HCT116 (cell line): ENCODE results near the gene VSTM2B. TPM values are rescaled to one million over a fixed set of nuclear protein-coding genes. Genes with fewer than 3 reads are reported as not detected.

Experiments
- ATAC-seq: fragments of 200-7000 bp; cut with Tn5 transposase; 2 replicates; pipeline ENCODE4 v1.9.1; 2020; ENCODE audit warnings: mild to moderate bottlenecking, moderate library complexity
- BruUV-seq: library from RNA; stranded (reverse); fragments of 400-500 nt; replicated peaks from 2 replicates; lab custom pipeline; 2021; lab: Mats Ljungman, UMichigan
- CTCF ChIA-PET: fragments of 300-600 bp; sonication (Branson Sonifier 250); formaldehyde crosslinking; loops from one replicate; lab custom pipeline; 2021; ENCODE audit warnings: antibody characterized with exemption; lab: Charles Lee
- POLR2A ChIA-PET: fragments of 300-600, 350-600 bp; sonication (Branson Sonifier 250); formaldehyde crosslinking; loops from one replicate; lab custom pipeline; 2021; ENCODE audit warnings: antibody characterized with exemption; lab: Charles Lee
- RAD21 ChIA-PET, 2 experiments: fragments of 300-600 bp; sonication (Branson Sonifier 250); formaldehyde crosslinking; loops; one replicate each; lab custom pipeline; 2023; ENCODE audit warnings: low total read pairs in 2 of 2; ENCODE audit not compliant: uncharacterized antibody in 2 of 2, unreplicated experiment in 2 of 2, low non-redundant PET in 1 of 2; lab: Charles Lee
- DNase-seq: peaks from one replicate; pipeline ENCODE4 v3.0.0-alpha.2; 2010; ENCODE audit warnings: low read depth, low spot score
- H2AFZ ChIP-seq: fragments of 200-600 bp; shearing (Covaris generic), sonication (generic); 2 replicates; pipeline ENCODE4 v1.6.1; 2017; ENCODE audit warnings: low read depth, mixed run types, mixed read lengths, antibody characterized with exemption, low read length; ENCODE audit not compliant: poor library complexity, severe bottlenecking
- H3K27ac ChIP-seq: 2 replicates; pipeline ENCODE4 v1.5.1; 2012; ENCODE audit warnings: low read depth, low read length
- H3K27me3 ChIP-seq: fragments of 200-600 bp; sonication (generic); 2 replicates; pipeline ENCODE4 v1.6.1; 2016; ENCODE audit warnings: mixed run types, low read length, mixed read lengths; ENCODE audit not compliant: insufficient read depth
- H3K36me3 ChIP-seq, 2 experiments: fragments of 200-500 bp in 1 of 2; fragments of 200-600 bp in 1 of 2; sonication (Bioruptor generic) in 1 of 2; sonication (generic) in 1 of 2; 2 replicates each; pipeline versions ENCODE4 v1.5.1 to v1.6.1; 2014 to 2016; ENCODE audit warnings: low read length in 2 of 2, inconsistent platforms in 1 of 2, mixed read lengths in 1 of 2, mixed run types in 1 of 2; ENCODE audit not compliant: insufficient read depth in 2 of 2, control insufficient read depth in 1 of 2
- H3K4me1 ChIP-seq, 2 experiments: fragments of 200-600 bp in 1 of 2; sonication (generic) in 1 of 2; 2 replicates each; pipeline versions ENCODE4 v1.5.1 to v1.6.1; 2012 to 2017; ENCODE audit warnings: low read length in 2 of 2, inconsistent platforms in 1 of 2, mild to moderate bottlenecking in 1 of 2, mixed read lengths in 1 of 2, mixed run types in 1 of 2, moderate library complexity in 1 of 2; ENCODE audit not compliant: insufficient read depth in 2 of 2, control insufficient read depth in 1 of 2
- H3K4me2 ChIP-seq: fragments of 200-600 bp; sonication (generic); 2 replicates; pipeline ENCODE4 v1.6.1; 2017; ENCODE audit warnings: mixed run types, low read length, mixed read lengths
- H3K4me3 ChIP-seq, 2 experiments: fragments of 200-600 bp in 1 of 2; sonication (generic) in 1 of 2; replicated peaks in 1 of 2; 2 replicates each; pipeline ENCODE4 v1.5.1; 2011 to 2016; ENCODE audit warnings: low read length in 2 of 2, control low read depth in 1 of 2, low read depth in 1 of 2, mild to moderate bottlenecking in 1 of 2, mixed read lengths in 1 of 2, mixed run types in 1 of 2
- H3K79me2 ChIP-seq: fragments of 200-600 bp; sonication (generic); 2 replicates; pipeline ENCODE4 v1.6.1; 2017; ENCODE audit warnings: mild to moderate bottlenecking, mixed run types, low read length, moderate library complexity, mixed read lengths; ENCODE audit not compliant: insufficient read depth
- H3K9ac ChIP-seq: fragments of 200-600 bp; sonication (generic); 2 replicates; pipeline ENCODE4 v1.6.1; 2016; ENCODE audit warnings: low read length, mixed read lengths
- H3K9me2 ChIP-seq: fragments of 200-600 bp; sonication (generic), shearing (Covaris generic); 2 replicates; pipeline ENCODE4 v1.6.1; 2017; ENCODE audit warnings: mixed run types, mild to moderate bottlenecking, moderate library complexity; ENCODE audit not compliant: insufficient read depth
- H3K9me3 ChIP-seq, 2 experiments: fragments of 200-500 bp in 1 of 2; fragments of 200-600 bp in 1 of 2; sonication (Bioruptor generic) in 1 of 2; sonication (generic) in 1 of 2; 2 replicates each; pipeline ENCODE4 v1.6.1; 2014 to 2017; ENCODE audit warnings: low read length in 2 of 2, mixed read lengths in 2 of 2, inconsistent platforms in 1 of 2, low read depth in 1 of 2, mild to moderate bottlenecking in 1 of 2, mixed run types in 1 of 2, moderate library complexity in 1 of 2; ENCODE audit not compliant: control insufficient read depth in 1 of 2, insufficient read depth in 1 of 2
- H4K20me1 ChIP-seq: fragments of 200-600 bp; sonication (generic), shearing (Covaris generic); 2 replicates; pipeline ENCODE4 v1.6.1; 2017; ENCODE audit warnings: mixed run types, mild to moderate bottlenecking, moderate library complexity; ENCODE audit not compliant: insufficient read depth
- CEBPB ChIP-seq: IDR thresholded peaks from 2 replicates; pipeline ENCODE4 v1.6.1; 2012; ENCODE audit warnings: low read depth
- EGR1 ChIP-seq: IDR thresholded peaks from 2 replicates; pipeline ENCODE4 v1.6.1; 2012; ENCODE audit warnings: low read depth
- FOSL1 ChIP-seq: IDR thresholded peaks from 2 replicates; pipeline ENCODE4 v1.6.1; 2012; ENCODE audit warnings: low read depth
- JUND ChIP-seq: IDR thresholded peaks from 2 replicates; pipeline ENCODE4 v1.6.1; 2012
- POLR2AphosphoS5 ChIP-seq: IDR thresholded peaks from 2 replicates; pipeline ENCODE4 v1.6.1; 2011; ENCODE audit warnings: mild to moderate bottlenecking, low read depth, low read length, moderate library complexity
- RAD21 ChIP-seq: IDR thresholded peaks from 2 replicates; pipeline ENCODE4 v1.6.1; 2012; ENCODE audit warnings: low read depth, mild to moderate bottlenecking
- SIN3A ChIP-seq: IDR thresholded peaks from 2 replicates; pipeline ENCODE4 v1.6.1; 2012; ENCODE audit warnings: low read depth
- SP1 ChIP-seq: IDR thresholded peaks from 2 replicates; pipeline ENCODE4 v1.6.1; 2012; ENCODE audit warnings: low read depth
- SRF ChIP-seq: IDR thresholded peaks from 2 replicates; pipeline ENCODE4 v1.6.1; 2012; ENCODE audit warnings: low read depth
- TCF7L2 ChIP-seq: IDR thresholded peaks from 2 replicates; pipeline ENCODE4 v1.7.0; 2011; ENCODE audit warnings: borderline replicate concordance, inconsistent platforms; ENCODE audit not compliant: insufficient read depth, insufficient read length; ENCODE audit errors: extremely low read depth
- ZNF274 ChIP-seq: fragments of 200-500 bp; sonication (Bioruptor generic); IDR thresholded peaks from 2 replicates; pipeline ENCODE4 v1.6.1; 2014; ENCODE audit warnings: mild to moderate bottlenecking, low read depth, low read length, inconsistent platforms
- intact Hi-C: fragments of 100-400 bp; cut with micrococcal nuclease; formaldehyde crosslinking; loops from 2 replicates; pipeline ENCODE4 v1.10.0; 2022
- total RNA-seq: library from RNA; stranded (reverse); gene quantifications from one replicate; pipeline ENCODE4 v1.2.1, GENCODE V29; 2021; ENCODE audit not compliant: unreplicated experiment
- TF ChIP-seq, protein P1 (sequence below): IDR thresholded peaks from 2 replicates; pipeline ENCODE4 v1.6.1; 2012; ENCODE audit warnings: low read depth
- TF ChIP-seq, protein P2 (sequence below): IDR thresholded peaks from 2 replicates; pipeline ENCODE4 v1.6.1; 2011; ENCODE audit warnings: mild to moderate bottlenecking, low read length, moderate library complexity; ENCODE audit not compliant: insufficient replicate concordance; ENCODE audit errors: extremely low read depth

VSTM2B gene
- total RNA-seq, 1 experiment from 2014 or later = not detected

DNA sequence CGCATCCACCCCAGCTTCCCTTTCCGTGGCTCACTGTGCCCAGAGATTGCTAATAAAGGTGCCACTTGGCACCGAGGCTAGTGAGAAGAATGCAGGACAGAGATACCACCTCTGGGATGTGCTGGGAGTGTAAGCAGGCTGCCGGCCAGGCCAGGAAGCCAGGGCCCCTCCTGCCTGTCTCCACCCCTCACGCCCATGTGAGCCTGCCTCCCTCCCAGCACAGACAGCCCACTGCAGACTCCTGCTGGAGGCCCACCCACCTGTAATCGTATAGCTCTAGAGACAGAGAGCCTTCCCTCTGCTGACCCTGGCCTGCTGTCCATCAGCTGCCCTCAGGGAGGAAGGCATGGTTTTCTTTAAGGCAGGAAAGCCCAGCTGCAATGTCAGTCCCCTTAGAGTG, 13.9 kb downstream of the VSTM2B start:
- Histone ChIP-seq H3K9ac (no peak overlapping the region), H3K27me3 (peaks cover 7% of the 10 kb centered on the region; the same call in 1 of the 2 replicates), H3K4me3 (no peak overlapping the region), H3K4me1 (no peaks in the 10 kb centered on the region), H3K9me2 (no peaks in the 10 kb centered on the region), H3K4me2 (no peak overlapping the region), H4K20me1 (no peaks in the 10 kb centered on the region), H3K36me3 (no peaks in the 10 kb centered on the region), H3K9me3 (no peaks in the 10 kb centered on the region), H3K79me2 (no peaks in the 10 kb centered on the region), H2AFZ (no peak overlapping the region), H3K27ac (no peak overlapping the region)
- ChIA-PET POLR2A (no interaction called here), RAD21 (no interaction called here), CTCF (no interaction called here)
- intact Hi-C loops = no loop called here
- TF ChIP-seq POLR2AphosphoS5 (no peak), SRF (no peak), RAD21 (no peak), FOSL1 (no peak), SP1 (no peak), JUND (no peak), EGR1 (no peak), SIN3A (no peak), ZNF274 (no peak), CEBPB (no peak), TCF7L2 (no peak)
- TF ChIP-seq, protein P1, sequence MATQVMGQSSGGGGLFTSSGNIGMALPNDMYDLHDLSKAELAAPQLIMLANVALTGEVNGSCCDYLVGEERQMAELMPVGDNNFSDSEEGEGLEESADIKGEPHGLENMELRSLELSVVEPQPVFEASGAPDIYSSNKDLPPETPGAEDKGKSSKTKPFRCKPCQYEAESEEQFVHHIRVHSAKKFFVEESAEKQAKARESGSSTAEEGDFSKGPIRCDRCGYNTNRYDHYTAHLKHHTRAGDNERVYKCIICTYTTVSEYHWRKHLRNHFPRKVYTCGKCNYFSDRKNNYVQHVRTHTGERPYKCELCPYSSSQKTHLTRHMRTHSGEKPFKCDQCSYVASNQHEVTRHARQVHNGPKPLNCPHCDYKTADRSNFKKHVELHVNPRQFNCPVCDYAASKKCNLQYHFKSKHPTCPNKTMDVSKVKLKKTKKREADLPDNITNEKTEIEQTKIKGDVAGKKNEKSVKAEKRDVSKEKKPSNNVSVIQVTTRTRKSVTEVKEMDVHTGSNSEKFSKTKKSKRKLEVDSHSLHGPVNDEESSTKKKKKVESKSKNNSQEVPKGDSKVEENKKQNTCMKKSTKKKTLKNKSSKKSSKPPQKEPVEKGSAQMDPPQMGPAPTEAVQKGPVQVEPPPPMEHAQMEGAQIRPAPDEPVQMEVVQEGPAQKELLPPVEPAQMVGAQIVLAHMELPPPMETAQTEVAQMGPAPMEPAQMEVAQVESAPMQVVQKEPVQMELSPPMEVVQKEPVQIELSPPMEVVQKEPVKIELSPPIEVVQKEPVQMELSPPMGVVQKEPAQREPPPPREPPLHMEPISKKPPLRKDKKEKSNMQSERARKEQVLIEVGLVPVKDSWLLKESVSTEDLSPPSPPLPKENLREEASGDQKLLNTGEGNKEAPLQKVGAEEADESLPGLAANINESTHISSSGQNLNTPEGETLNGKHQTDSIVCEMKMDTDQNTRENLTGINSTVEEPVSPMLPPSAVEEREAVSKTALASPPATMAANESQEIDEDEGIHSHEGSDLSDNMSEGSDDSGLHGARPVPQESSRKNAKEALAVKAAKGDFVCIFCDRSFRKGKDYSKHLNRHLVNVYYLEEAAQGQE = no peak
- TF ChIP-seq, protein P2, sequence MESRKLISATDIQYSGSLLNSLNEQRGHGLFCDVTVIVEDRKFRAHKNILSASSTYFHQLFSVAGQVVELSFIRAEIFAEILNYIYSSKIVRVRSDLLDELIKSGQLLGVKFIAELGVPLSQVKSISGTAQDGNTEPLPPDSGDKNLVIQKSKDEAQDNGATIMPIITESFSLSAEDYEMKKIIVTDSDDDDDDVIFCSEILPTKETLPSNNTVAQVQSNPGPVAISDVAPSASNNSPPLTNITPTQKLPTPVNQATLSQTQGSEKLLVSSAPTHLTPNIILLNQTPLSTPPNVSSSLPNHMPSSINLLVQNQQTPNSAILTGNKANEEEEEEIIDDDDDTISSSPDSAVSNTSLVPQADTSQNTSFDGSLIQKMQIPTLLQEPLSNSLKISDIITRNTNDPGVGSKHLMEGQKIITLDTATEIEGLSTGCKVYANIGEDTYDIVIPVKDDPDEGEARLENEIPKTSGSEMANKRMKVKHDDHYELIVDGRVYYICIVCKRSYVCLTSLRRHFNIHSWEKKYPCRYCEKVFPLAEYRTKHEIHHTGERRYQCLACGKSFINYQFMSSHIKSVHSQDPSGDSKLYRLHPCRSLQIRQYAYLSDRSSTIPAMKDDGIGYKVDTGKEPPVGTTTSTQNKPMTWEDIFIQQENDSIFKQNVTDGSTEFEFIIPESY = no peak
- ATAC-seq (no peak), DNase-seq (no peak)
- BruUV-seq = no TSS peak
